ENCODE measurements around the gene ENTR1.

DNA sequence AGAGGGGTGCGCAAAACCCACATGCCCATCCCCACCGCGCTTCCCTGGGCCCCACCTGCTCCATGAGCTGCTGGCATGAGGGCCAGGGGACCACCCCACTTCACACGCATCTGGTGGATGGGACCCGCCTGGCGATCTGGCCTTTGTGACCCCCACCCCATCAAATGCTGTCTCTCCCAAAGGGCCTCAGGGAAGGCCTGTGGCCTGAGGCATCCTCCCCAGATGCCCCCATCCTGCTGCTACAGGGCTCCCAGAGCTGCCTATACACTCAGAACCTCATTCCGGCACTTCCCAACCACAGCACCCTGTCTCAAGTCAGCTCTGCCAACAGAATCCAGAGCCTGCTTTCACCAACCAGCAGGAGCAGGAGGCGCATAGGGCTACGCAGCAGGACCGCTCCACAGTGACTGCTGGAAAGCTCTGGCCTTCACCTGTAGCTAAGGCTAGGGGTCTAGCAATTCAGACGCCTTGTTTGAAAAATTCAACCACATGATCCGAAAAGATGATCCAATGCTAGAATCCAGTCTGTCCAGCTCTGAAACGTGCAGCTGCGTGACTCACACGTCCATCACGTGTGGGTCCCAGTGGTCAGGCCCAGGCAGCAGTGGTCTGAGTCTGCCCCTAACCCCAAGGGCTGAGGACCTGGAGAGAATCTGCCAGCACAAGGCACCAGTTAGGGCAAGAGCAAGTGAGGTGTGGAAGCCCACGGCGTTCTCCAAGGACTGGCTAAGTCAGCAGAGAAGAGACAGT is 9.1 kb downstream of the ENTR1 start:
- TF ChIP-seq, protein P1, sequence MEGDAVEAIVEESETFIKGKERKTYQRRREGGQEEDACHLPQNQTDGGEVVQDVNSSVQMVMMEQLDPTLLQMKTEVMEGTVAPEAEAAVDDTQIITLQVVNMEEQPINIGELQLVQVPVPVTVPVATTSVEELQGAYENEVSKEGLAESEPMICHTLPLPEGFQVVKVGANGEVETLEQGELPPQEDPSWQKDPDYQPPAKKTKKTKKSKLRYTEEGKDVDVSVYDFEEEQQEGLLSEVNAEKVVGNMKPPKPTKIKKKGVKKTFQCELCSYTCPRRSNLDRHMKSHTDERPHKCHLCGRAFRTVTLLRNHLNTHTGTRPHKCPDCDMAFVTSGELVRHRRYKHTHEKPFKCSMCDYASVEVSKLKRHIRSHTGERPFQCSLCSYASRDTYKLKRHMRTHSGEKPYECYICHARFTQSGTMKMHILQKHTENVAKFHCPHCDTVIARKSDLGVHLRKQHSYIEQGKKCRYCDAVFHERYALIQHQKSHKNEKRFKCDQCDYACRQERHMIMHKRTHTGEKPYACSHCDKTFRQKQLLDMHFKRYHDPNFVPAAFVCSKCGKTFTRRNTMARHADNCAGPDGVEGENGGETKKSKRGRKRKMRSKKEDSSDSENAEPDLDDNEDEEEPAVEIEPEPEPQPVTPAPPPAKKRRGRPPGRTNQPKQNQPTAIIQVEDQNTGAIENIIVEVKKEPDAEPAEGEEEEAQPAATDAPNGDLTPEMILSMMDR (IDR thresholded peaks at IDR 0.05; ENCODE audit: low read depth, low read length, poor library complexity, severe bottlenecking) = no peak
- TF ChIP-seq EZH2phosphoT487 (IDR thresholded peaks at IDR 0.05; ENCODE audit: borderline replicate concordance, low read length) = no peak

All from DOHH2 (cell line).